HepG2 (cell line): ENCODE measurements around the gene ZNF829. TPM values are rescaled to one million over a fixed set of nuclear protein-coding genes. Genes with fewer than 3 reads are reported as not detected.

Experiments
- AKNA ChIP-seq: sonication (generic); formaldehyde crosslinking; IDR thresholded peaks from 2 replicates; pipeline ENCODE4 v1.4.0; 2020; ENCODE audit warnings: missing genetic modification reagents, borderline replicate concordance
- CCAR2 ChIP-seq: fragments of 200-400 bp; formaldehyde crosslinking; optimal IDR thresholded peaks from 2 replicates; pipeline ENCODE3; 2018; ENCODE audit warnings: low read depth, mild to moderate bottlenecking, low read length, moderate library complexity
- MIER3 ChIP-seq: IDR thresholded peaks from 2 replicates; pipeline ENCODE4 v1.6.1; 2016; ENCODE audit warnings: missing compliant biosample characterization, borderline replicate concordance
- NBN ChIP-seq: fragments of 450-650 bp; conservative IDR thresholded peaks from 2 replicates; pipeline ENCODE4 v1.6.1; 2017
- NCOA5 ChIP-seq: sonication (generic); formaldehyde crosslinking; IDR thresholded peaks from 2 replicates; pipeline ENCODE4 v1.4.0; 2020; ENCODE audit warnings: missing genetic modification reagents
- NFRKB ChIP-seq: fragments of 450-650 bp; IDR thresholded peaks from 2 replicates; pipeline ENCODE4 v1.6.1; 2017
- SMYD3 ChIP-seq: sonication (generic); formaldehyde crosslinking; IDR thresholded peaks from 2 replicates; pipeline ENCODE4 v1.8.1; 2023; ENCODE audit warnings: mild to moderate bottlenecking, missing genetic modification reagents
- SP2 ChIP-seq: sonication (generic); formaldehyde crosslinking; IDR thresholded peaks from 2 replicates; pipeline ENCODE4 v1.5.1; 2020; ENCODE audit warnings: mild to moderate bottlenecking, missing genetic modification reagents
- ZFP62 ChIP-seq: sonication (generic); formaldehyde crosslinking; IDR thresholded peaks from 2 replicates; pipeline ENCODE4 v1.4.0; 2020; ENCODE audit warnings: missing genetic modification reagents
- ZKSCAN5 ChIP-seq: sonication (generic); formaldehyde crosslinking; IDR thresholded peaks from 2 replicates; pipeline ENCODE4 v1.5.1; 2020; ENCODE audit warnings: mild to moderate bottlenecking, missing genetic modification reagents
- polyA plus RNA-seq, 8 experiments: library from polyadenylated mRNA; depleted of rRNA in 3 of 8; stranded (reverse) in 7 of 8; unstranded in 1 of 8; fragments of >200 nt; fragmentation: Illumina TruSeq in 4 of 8; extraction: Trizol in 4 of 8; gene quantifications; 2 replicates each; pipeline versions ENCODE4 v1.2.1 to v1.2.3, GENCODE V29; 2011 to 2016; ENCODE audit warnings: low read depth in 4 of 8, missing spikeins in 1 of 8, mixed read lengths in 1 of 8; ENCODE audit not compliant: insufficient read depth in 1 of 8
- total RNA-seq, 5 experiments: library from RNA; depleted of rRNA; stranded (reverse); fragments of >200 nt; fragmentation: Illumina TruSeq; extraction: Trizol; gene quantifications; 2 replicates each; pipeline ENCODE4 v1.2.3, GENCODE V29; 2016; ENCODE audit warnings: low read depth in 1 of 5
- TF ChIP-seq, protein P1 (sequence below): sonication (generic); formaldehyde crosslinking; IDR thresholded peaks from 2 replicates; pipeline ENCODE4 v1.4.0; 2020; ENCODE audit warnings: mild to moderate bottlenecking, missing genetic modification reagents

ZNF829 gene
- total and polyA plus RNA-seq, 2 of the 13 experiments (the other 11 are each of a cell fraction or from before 2014, with no cell fraction given), result 0.15 to 0.86 TPM

GRCh38 chr19:36850559-36851442, 65.3 kb downstream of the ZNF829 start, which contains the start of gene ZNF345 (continued):
- TF ChIP-seq AKNA (CRISPR knock-in tag) (no peak), ZFP62 (CRISPR knock-in tag) (no peak), ZKSCAN5 (CRISPR knock-in tag) (no peak), SMYD3 (CRISPR knock-in tag) (no peak), NCOA5 (no peak), NFRKB (no peak), CCAR2 (no peak), NBN (no peak), SP2 (CRISPR knock-in tag) (no peak), MIER3 (CRISPR knock-in tag) (no peak; the same call in 1 of the 2 replicates)
- TF ChIP-seq, protein P1, sequence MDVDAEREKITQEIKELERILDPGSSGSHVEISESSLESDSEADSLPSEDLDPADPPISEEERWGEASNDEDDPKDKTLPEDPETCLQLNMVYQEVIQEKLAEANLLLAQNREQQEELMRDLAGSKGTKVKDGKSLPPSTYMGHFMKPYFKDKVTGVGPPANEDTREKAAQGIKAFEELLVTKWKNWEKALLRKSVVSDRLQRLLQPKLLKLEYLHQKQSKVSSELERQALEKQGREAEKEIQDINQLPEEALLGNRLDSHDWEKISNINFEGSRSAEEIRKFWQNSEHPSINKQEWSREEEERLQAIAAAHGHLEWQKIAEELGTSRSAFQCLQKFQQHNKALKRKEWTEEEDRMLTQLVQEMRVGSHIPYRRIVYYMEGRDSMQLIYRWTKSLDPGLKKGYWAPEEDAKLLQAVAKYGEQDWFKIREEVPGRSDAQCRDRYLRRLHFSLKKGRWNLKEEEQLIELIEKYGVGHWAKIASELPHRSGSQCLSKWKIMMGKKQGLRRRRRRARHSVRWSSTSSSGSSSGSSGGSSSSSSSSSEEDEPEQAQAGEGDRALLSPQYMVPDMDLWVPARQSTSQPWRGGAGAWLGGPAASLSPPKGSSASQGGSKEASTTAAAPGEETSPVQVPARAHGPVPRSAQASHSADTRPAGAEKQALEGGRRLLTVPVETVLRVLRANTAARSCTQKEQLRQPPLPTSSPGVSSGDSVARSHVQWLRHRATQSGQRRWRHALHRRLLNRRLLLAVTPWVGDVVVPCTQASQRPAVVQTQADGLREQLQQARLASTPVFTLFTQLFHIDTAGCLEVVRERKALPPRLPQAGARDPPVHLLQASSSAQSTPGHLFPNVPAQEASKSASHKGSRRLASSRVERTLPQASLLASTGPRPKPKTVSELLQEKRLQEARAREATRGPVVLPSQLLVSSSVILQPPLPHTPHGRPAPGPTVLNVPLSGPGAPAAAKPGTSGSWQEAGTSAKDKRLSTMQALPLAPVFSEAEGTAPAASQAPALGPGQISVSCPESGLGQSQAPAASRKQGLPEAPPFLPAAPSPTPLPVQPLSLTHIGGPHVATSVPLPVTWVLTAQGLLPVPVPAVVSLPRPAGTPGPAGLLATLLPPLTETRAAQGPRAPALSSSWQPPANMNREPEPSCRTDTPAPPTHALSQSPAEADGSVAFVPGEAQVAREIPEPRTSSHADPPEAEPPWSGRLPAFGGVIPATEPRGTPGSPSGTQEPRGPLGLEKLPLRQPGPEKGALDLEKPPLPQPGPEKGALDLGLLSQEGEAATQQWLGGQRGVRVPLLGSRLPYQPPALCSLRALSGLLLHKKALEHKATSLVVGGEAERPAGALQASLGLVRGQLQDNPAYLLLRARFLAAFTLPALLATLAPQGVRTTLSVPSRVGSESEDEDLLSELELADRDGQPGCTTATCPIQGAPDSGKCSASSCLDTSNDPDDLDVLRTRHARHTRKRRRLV (CRISPR knock-in tag), result no peak
